ENCODE measurements around the gene PPP4R3B.
"Not testable (repeated sequence)": the region's sequence is repeated elsewhere in the genome, so short reads cannot be mapped to it uniquely, and the experiment has no call there.

PPP4R3B gene

GRCh38 chr2:55595536-55595935 is 21.9 kb downstream of the PPP4R3B start:
- no peak for DNase-seq (ENCODE audit: low spot score)

DNA sequence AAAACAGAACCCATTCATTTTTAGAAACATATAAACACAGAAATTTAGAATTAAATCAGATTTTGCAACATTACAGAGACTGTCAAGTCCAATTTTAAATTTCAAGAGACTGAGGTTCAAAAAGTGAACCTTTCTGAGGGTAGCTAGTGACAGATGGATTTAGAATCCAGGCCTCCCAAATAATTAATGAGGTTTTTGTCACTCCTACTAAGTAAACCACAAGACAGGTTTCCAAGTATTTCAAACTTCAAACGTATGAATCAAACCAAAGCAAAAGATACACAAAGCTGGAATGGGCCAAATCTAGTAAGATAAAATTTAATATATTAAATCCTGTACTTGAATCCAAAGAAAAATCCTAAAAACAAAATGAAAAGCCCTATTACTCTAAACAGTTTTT is 25.3 kb downstream of the PPP4R3B start:
- DNase-seq (ENCODE audit: low spot score) = no peak

DNA sequence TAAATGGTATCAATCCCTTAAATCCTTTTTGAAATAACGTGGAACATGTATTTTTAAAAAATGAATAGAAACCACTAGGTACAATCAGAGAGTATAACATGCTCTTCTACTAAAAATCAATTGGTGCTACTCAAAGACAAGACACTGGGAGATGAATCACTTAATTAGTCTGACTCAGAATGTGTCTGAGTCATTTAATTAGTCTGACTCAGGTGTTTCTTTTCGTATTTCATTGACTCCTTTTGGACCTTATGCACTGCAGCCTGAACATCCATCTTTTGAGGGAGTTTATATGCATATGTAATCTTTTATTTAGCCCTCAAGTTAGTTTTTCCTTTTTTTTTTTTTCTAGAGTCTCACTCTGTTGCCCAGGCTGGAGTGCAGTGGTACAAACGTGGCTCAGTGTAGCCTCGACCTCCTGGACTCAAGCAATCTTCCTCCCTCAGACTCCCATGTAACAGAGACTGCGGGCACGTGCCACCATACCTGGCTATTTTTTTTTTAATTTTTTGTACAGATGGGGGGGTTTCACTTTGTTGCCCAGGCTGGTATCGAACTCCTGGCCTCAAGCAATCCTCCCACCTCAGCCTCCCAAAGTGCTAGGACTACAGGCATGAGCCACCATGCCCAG is 26.5 kb downstream of the PPP4R3B start:
- no peak for DNase-seq (ENCODE audit: low spot score)

DNA sequence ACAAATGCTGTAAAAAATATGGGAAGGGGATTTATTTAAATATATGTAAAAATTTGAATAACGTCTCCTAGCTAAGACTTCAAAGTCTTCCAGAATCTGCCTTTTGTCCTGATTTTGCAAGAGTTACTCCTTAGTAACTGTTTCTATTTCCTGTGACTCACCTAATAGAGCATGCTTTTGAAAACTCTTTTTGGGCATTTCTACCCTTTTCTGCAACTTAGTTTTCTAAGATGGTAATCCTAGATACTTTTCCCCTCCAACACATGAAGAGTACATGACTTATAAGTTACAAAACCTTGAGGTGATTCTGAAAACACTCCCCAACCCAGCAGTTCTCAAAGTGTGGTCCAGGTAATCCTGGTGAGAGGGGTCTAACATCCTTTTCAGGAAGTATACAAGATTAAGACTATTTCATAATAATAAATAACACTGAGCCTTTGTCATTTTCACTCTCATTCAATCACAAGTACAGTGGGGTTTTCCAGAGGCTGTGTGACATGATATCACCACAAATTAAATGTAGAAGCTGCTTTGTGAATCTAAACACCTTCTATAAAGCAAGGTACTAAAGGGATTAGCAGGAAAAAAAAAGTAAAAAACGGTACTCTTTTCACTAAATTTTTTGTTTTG is 31.9 kb downstream of the PPP4R3B start:
- DNase-seq (ENCODE audit: low spot score) = no peak

GRCh38 chr2:55581874-55582547 is 35.4 kb downstream of the PPP4R3B start:
- peak; percentile 22 for DNase-seq (ENCODE audit: low spot score)

GRCh38 chr2:55581435-55581834 is 36.0 kb downstream of the PPP4R3B start:
- no peak for DNase-seq (ENCODE audit: low spot score)

- DNase-seq (ENCODE audit: low spot score) = not testable (repeated sequence)
Observed at GRCh38 chr2:55569002-55569401, 48.4 kb downstream of the PPP4R3B start.

DNA sequence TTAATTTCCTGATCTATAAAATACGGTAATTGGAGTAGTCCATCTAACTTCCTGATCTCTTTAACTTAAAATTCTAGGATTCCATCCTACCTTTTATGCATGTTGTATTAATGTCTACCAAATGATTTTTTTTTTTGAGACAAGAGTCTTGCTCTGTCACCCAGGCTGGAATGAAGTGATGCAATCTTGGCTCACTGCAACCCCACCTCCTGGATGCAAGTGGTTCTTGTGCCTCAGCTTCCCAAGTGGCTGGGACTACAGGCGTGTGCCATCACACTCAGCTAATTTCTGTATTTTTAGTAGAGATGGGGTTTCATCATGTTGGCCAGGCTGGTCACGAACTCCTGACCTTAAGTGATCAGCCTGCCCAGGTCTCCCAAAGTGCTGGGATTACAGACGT is 50.1 kb downstream of the PPP4R3B start:
- no peak for DNase-seq (ENCODE audit: low spot score)

- no peak for DNase-seq (ENCODE audit: low spot score)
Observed at GRCh38 chr2:55565613-55566012, 51.8 kb downstream of the PPP4R3B start.

- no peak for DNase-seq (ENCODE audit: low spot score)
Observed at GRCh38 chr2:55560855-55561254, 56.6 kb downstream of the PPP4R3B start.

DNA sequence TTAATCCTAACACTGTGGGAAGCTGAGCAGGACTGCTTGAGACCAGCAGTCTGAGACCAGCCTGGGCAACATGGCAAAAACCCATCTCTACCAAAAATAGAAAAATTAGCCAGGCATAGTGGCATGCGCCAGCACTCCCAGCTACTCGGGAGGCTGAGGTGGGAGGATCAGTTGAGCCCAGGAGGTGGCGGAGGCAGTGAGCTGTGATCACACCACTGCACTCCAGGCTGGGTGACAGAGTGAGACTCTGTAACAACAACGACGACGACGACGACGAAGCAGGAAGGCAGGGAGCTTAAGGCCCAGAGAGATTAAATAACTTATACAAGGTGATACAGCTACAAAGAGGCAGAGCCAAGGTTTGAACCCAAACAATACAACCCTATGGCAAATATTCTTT is 60.6 kb downstream of the PPP4R3B start:
- no peak for DNase-seq (ENCODE audit: low spot score)

GRCh38 chr2:55555977-55556376 is 61.4 kb downstream of the PPP4R3B start:
- DNase-seq (ENCODE audit: low spot score) = no peak

DNA sequence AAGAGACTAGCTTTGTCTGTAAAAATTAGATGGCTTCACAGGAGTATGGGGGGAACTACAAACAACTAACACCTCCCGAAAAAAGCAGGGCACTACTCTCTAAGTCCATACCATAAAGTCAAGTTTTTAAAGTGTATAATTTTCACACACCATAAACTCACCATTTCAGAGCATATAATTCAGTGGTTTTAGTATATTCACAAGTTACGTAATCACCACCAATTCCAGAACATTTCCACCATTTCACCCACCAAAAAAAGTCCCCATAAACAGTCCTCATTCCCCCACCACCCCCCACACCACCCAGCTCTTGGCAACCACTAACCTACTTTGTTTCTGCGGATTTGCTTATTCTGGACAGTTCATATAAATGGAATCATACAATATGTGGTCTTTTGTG is 64.1 kb downstream of the PPP4R3B start:
- DNase-seq (ENCODE audit: low spot score) = no peak

DNA sequence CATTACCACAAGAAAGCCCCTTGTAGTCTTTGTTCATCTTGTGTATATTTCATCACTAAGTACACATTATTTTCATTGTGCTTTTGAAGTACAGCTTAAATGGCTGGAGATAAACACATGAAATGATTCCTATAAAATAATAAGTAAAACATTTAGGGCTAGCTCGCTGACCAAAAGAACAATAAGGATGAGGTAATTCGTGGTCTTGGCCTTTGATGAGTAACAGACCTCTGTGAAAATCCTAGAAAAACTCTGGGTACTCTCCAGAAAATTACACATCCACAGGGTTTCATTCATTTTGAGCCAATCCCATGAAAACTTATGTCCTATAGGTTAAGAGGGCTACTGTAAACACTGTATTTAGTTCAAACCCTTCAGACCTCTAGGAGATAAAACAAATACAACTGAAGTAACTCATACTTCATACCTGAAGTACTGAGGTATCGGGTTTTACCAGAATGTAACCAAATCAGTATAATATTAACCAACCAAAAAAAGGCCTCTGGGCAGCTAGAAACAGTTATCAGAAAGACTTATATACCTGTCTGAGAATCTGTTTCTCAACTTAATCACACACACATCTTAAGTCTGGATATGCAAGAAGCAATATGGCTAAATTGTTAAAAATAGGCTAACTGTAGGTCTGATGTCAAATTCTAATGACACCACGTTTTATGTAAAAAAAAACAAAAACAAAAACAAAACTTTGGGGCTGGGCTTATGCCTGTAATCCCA is 66.9 kb downstream of the PPP4R3B start:
- DNase-seq (ENCODE audit: low spot score) = no peak

- not testable (repeated sequence) for DNase-seq (ENCODE audit: low spot score)
Observed at GRCh38 chr2:55547679-55548078, 69.7 kb downstream of the PPP4R3B start.

DNA sequence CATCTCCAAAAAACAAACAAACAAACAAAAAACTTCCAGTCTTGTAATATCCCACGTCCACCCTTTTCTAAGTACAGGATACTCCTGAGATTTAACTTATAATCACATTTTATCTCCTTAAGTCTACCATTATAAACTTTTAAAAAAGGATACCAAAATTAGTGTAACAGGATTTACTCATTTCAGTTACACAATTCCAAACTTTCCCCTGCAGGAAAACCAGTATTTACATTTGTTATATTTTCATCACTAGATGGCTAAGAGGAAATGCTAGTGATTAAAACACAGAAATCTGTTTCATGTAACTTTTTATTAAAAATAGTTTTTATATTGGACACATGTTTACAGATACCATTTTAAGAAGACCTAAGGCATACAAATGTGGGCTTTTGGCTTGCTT is 70.4 kb downstream of the PPP4R3B start:
- no peak for DNase-seq (ENCODE audit: low spot score)

- DNase-seq (ENCODE audit: low spot score) = no peak
Observed at GRCh38 chr2:55530539-55531081, 86.8 kb downstream of the PPP4R3B start.

DNA sequence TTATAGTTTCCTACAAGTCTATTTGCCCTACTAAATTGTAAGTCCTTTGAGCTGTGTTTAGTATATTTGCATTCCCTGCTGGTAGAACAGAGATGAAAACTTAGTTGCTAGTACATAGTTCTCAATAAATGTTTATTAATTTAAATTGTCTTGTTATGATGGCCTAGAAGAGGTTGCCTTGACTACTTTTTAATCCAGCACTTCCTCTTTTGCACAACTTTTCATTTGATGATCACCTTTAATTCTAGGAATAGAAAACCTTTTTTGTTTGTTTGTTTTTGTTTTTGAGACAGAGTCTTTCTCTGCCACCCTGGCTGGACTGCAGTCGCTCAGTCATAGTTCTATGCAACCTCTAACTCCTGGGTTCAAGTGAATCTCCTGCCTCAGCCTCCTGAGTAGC is 91.2 kb downstream of the PPP4R3B start:
- DNase-seq (ENCODE audit: low spot score) = no peak

GRCh38 chr2:55524884-55525437 is 92.5 kb downstream of the PPP4R3B start:
- no peak for DNase-seq (ENCODE audit: low spot score)

- peak; percentile 59 for DNase-seq (ENCODE audit: low spot score)
Observed at GRCh38 chr2:55519938-55520885, 97.2 kb downstream of the PPP4R3B start.

DNA sequence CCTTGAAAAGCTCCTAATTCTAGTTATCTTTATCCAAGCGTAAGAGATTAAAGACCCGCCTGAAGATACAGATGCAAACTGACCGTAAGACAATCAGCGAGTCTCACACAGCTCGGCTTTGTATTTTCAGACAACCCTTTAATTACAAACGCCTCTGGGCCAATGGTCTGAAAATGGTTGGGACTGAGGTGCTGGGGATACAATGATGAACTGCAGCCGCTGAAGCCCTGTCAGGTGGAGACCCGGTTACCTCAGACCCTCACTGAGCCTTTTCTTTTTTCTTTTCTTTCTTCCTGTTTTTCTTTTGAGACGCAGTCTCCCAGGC is 98.6 kb downstream of the PPP4R3B start:
- DNase-seq (ENCODE audit: low spot score) = peak; percentile 46

Data from cerebellar cortex (tissue), 1 donor.